ENCODE measurements around the gene ARSJ.

GRCh38 chr4:113998079-113998478, 18.6 kb upstream of the ARSJ start:
- TF ChIP-seq CTCF (IDR thresholded peaks at IDR 0.05) (no peak), REST (IDR thresholded peaks at IDR 0.05; ENCODE audit: insufficient read depth in 1 of 2, low read depth in 2 of 2, low read length in 1 of 2) (no peak), POLR2AphosphoS5 (IDR thresholded peaks at IDR 0.05; ENCODE audit: low read depth, low read length) (no peak), SIN3A (IDR thresholded peaks at IDR 0.05; ENCODE audit: borderline replicate concordance, insufficient read depth, low read depth, low read length) (no peak), TCF7L2 (IDR thresholded peaks at IDR 0.05; ENCODE audit: low read depth, low read length) (no peak)

Data from Panc1 (cell line).